Uterus (tissue), 4 donors: ENCODE data around the gene ZNF324B. TPM values are rescaled to one million over a fixed set of nuclear protein-coding genes. Genes with fewer than 3 reads are reported as not detected.

Source experiments
- DNase-seq, 2 donors: peaks; one replicate each; pipeline ENCODE4 v3.0.0-alpha.2; 2019 to 2020
- H3K27ac ChIP-seq, 2 donors: fragments of 200-600 bp; sonication (generic); 1 replicate in 1 of 2; 2 replicates in 1 of 2; pipeline ENCODE4 v1.5.1; 2016 to 2018
- H3K27me3 ChIP-seq, 2 donors: fragments of 200-600 bp; sonication (generic); one replicate each; pipeline ENCODE4 v1.5.1; 2018 to 2019; ENCODE audit warnings: control low read depth in 1 of 2
- H3K36me3 ChIP-seq, 2 donors: fragments of 200-600 bp; sonication (generic); one replicate each; pipeline ENCODE4 v1.5.1; 2019; ENCODE audit warnings: control low read depth in 1 of 2
- H3K4me1 ChIP-seq, 2 donors: fragments of 200-600 bp; sonication (generic); one replicate each; pipeline ENCODE4 v1.5.1; 2018 to 2019; ENCODE audit warnings: control low read depth in 1 of 2
- H3K4me3 ChIP-seq, 2 donors: fragments of 200-600 bp; sonication (generic); 1 replicate in 1 of 2; 2 replicates in 1 of 2; pipeline ENCODE4 v1.5.1; 2018 to 2019; ENCODE audit warnings: mild to moderate bottlenecking in 1 of 2
- H3K9me3 ChIP-seq, 2 donors: fragments of 200-600 bp; sonication (generic); one replicate each; pipeline ENCODE4 v1.5.1; 2019; ENCODE audit warnings: control low read depth in 1 of 2
- POLR2A ChIP-seq, 2 donors: fragments of 450-650 bp; IDR thresholded peaks; one replicate each; pipeline ENCODE4 v1.6.1; 2016; ENCODE audit warnings: antibody characterized with exemption in 2 of 2, mild to moderate bottlenecking in 1 of 2, moderate library complexity in 1 of 2
- intact Hi-C: fragments of 100-400 bp; cut with DNase I; formaldehyde crosslinking; loops from one replicate; pipeline ENCODE4 v1.15.1; 2023; ENCODE audit warnings: low total_unique reads
- small RNA-seq: library from RNA; depleted of rRNA; stranded (forward); fragments of <200 nt; gene quantifications from one replicate; pipeline ENCODE3, GENCODE V24; 2016
- total RNA-seq, 4 donors: library from RNA; depleted of rRNA in 3 of 4; stranded (reverse); fragments of >200 nt in 3 of 4; gene quantifications; one replicate each; pipeline versions ENCODE4 v1.1.0 to v1.2.4, GENCODE V29; 2014 to 2023
- TF ChIP-seq, protein P1 (sequence below), 4 experiments: fragments of 200-600 bp in 2 of 4; fragments of 450-650 bp in 2 of 4; sonication (generic) in 2 of 4; IDR thresholded peaks; one replicate each; pipeline ENCODE4 v1.5.1; 2016 to 2019; ENCODE audit warnings: antibody characterized with exemption in 4 of 4, mild to moderate bottlenecking in 2 of 4, moderate library complexity in 1 of 4
- donor health status: DM: yes; HTN: yes; CAD: no.

The ZNF324B gene
- total RNA-seq, 4 donors from 2014 or later = 1.2 to 17.5 (median 7.3) TPM

DNA sequence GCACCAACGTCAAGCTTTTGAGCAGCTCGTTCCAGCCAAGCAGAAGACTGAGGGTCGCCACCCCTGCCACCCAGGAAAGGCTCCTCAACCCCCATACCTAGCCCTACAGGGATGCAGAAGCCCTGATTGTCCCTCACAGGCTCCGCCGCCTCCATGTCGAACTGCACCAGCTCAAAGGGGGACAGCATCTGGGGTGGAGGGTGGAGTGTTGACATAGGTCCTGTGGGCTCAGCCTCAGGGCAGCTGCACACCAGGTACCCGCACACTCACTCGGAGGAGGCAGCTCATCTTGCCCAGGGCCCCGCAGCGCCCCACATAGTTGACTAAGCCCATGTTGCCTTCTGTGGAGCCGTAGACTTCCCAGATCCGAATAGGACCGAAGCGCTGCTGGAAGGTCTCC lies 48.8 kb downstream of the ZNF324B start:
- intact Hi-C loops = no loop called here
- no peaks in the 10 kb centered on the region for H3K27me3 ChIP-seq
- peaks cover 0 to 6% of the 10 kb centered on the region in 2 donors for H3K4me1 ChIP-seq
- no peaks in the 10 kb centered on the region for H3K36me3 ChIP-seq
- no peak overlapping the region for H3K27ac ChIP-seq
- no peaks in the 10 kb centered on the region for H3K9me3 ChIP-seq
- H3K4me3 ChIP-seq = no peak overlapping the region
- TF ChIP-seq POLR2A (IDR thresholded peaks at IDR 0.05) = no peak
- TF ChIP-seq, protein P1, sequence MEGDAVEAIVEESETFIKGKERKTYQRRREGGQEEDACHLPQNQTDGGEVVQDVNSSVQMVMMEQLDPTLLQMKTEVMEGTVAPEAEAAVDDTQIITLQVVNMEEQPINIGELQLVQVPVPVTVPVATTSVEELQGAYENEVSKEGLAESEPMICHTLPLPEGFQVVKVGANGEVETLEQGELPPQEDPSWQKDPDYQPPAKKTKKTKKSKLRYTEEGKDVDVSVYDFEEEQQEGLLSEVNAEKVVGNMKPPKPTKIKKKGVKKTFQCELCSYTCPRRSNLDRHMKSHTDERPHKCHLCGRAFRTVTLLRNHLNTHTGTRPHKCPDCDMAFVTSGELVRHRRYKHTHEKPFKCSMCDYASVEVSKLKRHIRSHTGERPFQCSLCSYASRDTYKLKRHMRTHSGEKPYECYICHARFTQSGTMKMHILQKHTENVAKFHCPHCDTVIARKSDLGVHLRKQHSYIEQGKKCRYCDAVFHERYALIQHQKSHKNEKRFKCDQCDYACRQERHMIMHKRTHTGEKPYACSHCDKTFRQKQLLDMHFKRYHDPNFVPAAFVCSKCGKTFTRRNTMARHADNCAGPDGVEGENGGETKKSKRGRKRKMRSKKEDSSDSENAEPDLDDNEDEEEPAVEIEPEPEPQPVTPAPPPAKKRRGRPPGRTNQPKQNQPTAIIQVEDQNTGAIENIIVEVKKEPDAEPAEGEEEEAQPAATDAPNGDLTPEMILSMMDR (IDR thresholded peaks at IDR 0.05) = no peak
- no peak for DNase-seq

Small RNA genes within 50 kb of the gene (small RNA-seq; reads per million reads assigned to genes)
- gene RN7SL693P (not detected), gene RNU6-1337P (not detected)

Other genes with a start within 250 kb of the ZNF324B start
- 10 to 100 TPM in 3 of 4 donors, 1 to 10 TPM in 1; 2.6 to 67.0 (median 43.7) TPM for gene ZNF544, start 222.7 kb upstream of the ZNF324B start, total RNA-seq
- gene ZNF8, start 172.7 kb upstream of the ZNF324B start, total RNA-seq = 10 to 100 TPM in 1 of 4 donors, 1 to 10 TPM in 3; 1.8 to 10.8 (median 8.2) TPM
- gene ERVK3-1, start 146.2 kb upstream of the ZNF324B start, total RNA-seq = 10 to 100 TPM; 27.1 to 62.1 (median 39.2) TPM
- gene ZSCAN22, start 124.6 kb upstream of the ZNF324B start, total RNA-seq = 1 to 10 TPM; 3.9 to 5.1 (median 4.6) TPM
- 100 to 1,000 TPM in 1 of 4 donors, 10 to 100 TPM in 1, 1 to 10 TPM in 2; 2.8 to 108 (median 12.9) TPM for gene A1BG, start 98.1 kb upstream of the ZNF324B start, total RNA-seq
- 1 to 10 TPM in 3 of 4 donors, not detected in 1; 3.4 to 7.2 (median 6.8) TPM for gene ZNF497, start 88.9 kb upstream of the ZNF324B start, total RNA-seq
- gene ZNF837, start 70.6 kb upstream of the ZNF324B start, total RNA-seq = 1 to 10 TPM in 3 of 4 donors, not detected in 1; 1.6 to 4.6 (median 2.8) TPM
- 1,000 to 10,000 TPM; 1,103 to 4,958 (median 2,770) TPM for gene RPS5, start 64.4 kb upstream of the ZNF324B start, total RNA-seq
- not detected for gene RNF225, start 56.0 kb upstream of the ZNF324B start, total RNA-seq
- 10 to 100 TPM in 2 of 4 donors, 1 to 10 TPM in 2; 1.5 to 26.6 (median 16.4) TPM for gene ZNF584, start 43.0 kb upstream of the ZNF324B start, total RNA-seq
- 10 to 100 TPM in 1 of 4 donors, 1 to 10 TPM in 3; 4.4 to 19.8 (median 7.6) TPM for gene ZNF132, start 11.5 kb upstream of the ZNF324B start, total RNA-seq
- 10 to 100 TPM in 3 of 4 donors, 1 to 10 TPM in 1; 2.9 to 75.1 (median 27.1) TPM for gene ZNF324, start 15.5 kb downstream of the ZNF324B start, total RNA-seq
- gene ZNF446, start 24.7 kb downstream of the ZNF324B start, total RNA-seq = 10 to 100 TPM in 3 of 4 donors, 1 to 10 TPM in 1; 1.8 to 18.7 (median 11.4) TPM
- 10 to 100 TPM in 1 of 4 donors, 1 to 10 TPM in 3; 1.8 to 10.2 (median 6.7) TPM for gene SLC27A5, start 60.4 kb downstream of the ZNF324B start, total RNA-seq
- 10 to 100 TPM in 1 of 4 donors, 1 to 10 TPM in 2, under 1 TPM in 1; 0.88 to 17.8 (median 3.8) TPM for gene ZBTB45, start 68.2 kb downstream of the ZNF324B start, total RNA-seq
- gene TRIM28, start 92.4 kb downstream of the ZNF324B start, total RNA-seq = 100 to 1,000 TPM; 192 to 322 (median 280) TPM
- gene CHMP2A, start 103.5 kb downstream of the ZNF324B start, total RNA-seq = 10 to 100 TPM; 30.9 to 77.8 (median 56.0) TPM
- 10 to 100 TPM in 3 of 4 donors, 1 to 10 TPM in 1; 6.1 to 63.7 (median 24.9) TPM for gene UBE2M, start 107.0 kb downstream of the ZNF324B start, total RNA-seq
- gene MZF1, start 121.7 kb downstream of the ZNF324B start, total RNA-seq = 10 to 100 TPM; 26.5 to 41.5 (median 30.0) TPM